IMR-90 (cell line): ENCODE measurements around the gene FHL2. TPM values are rescaled to one million over a fixed set of nuclear protein-coding genes. Genes with fewer than 3 reads are reported as not detected.

Source experiments
- ATAC-seq: fragments of 200-7000 bp; cut with Tn5 transposase; 2 replicates; pipeline ENCODE4 v1.9.1; 2020; ENCODE audit warnings: low read depth, mild to moderate bottlenecking, moderate library complexity
- BruUV-seq: library from RNA; stranded (reverse); fragments of 400-500 nt; replicated peaks from 2 replicates; lab custom pipeline; 2021; lab: Mats Ljungman, UMichigan
- CTCF ChIA-PET: fragments of 300-600 bp; formaldehyde crosslinking; extraction: SDS; loops from one replicate; lab custom pipeline; 2021; ENCODE audit warnings: antibody characterized with exemption; lab: Yijun Ruan, JAX
- POLR2A ChIA-PET: fragments of 300-600 bp; sonication (Branson Sonifier 250); formaldehyde crosslinking; loops from one replicate; lab custom pipeline; 2022; ENCODE audit warnings: antibody characterized with exemption; ENCODE audit not compliant: unreplicated experiment; lab: Charles Lee
- DNase-seq: peaks from one replicate; pipeline ENCODE4 v3.0.0; 2013
- H2AFZ ChIP-seq: replicated peaks from 2 replicates; pipeline ENCODE3; 2013; ENCODE audit warnings: low read length, mild to moderate bottlenecking; ENCODE audit not compliant: poor library complexity
- H2AK5ac ChIP-seq: 2 replicates; pipeline ENCODE4 v1.6.1; 2013; ENCODE audit warnings: low read depth, low read length, inconsistent platforms
- H2AK9ac ChIP-seq: replicated peaks from 2 replicates; pipeline ENCODE3; 2013; ENCODE audit warnings: mild to moderate bottlenecking, low read depth, low read length, moderate library complexity; ENCODE audit not compliant: poor library complexity
- H2BK120ac ChIP-seq: 2 replicates; pipeline ENCODE4 v1.6.1; 2013; ENCODE audit warnings: low read depth, low read length, inconsistent platforms
- H2BK15ac ChIP-seq: 3 replicates; pipeline ENCODE4 v1.6.1; 2013; ENCODE audit warnings: low read depth, low read length, inconsistent platforms
- H2BK20ac ChIP-seq: 2 replicates; pipeline ENCODE4 v1.6.1; 2013; ENCODE audit warnings: low read depth, mild to moderate bottlenecking, inconsistent platforms, low read length, moderate library complexity
- H2BK5ac ChIP-seq: 2 replicates; pipeline ENCODE4 v1.6.1; 2013; ENCODE audit warnings: mild to moderate bottlenecking, low read depth, low read length, inconsistent platforms; ENCODE audit not compliant: poor library complexity, severe bottlenecking
- H3K14ac ChIP-seq: replicated peaks from 2 replicates; pipeline ENCODE4 v1.6.1; 2013; ENCODE audit warnings: low read depth, low read length, inconsistent platforms
- H3K18ac ChIP-seq: 2 replicates; pipeline ENCODE4 v1.6.1; 2013; ENCODE audit warnings: low read depth, low read length, control low read depth
- H3K23ac ChIP-seq: 2 replicates; pipeline ENCODE4 v1.6.1; 2013; ENCODE audit warnings: low read depth, low read length, inconsistent platforms
- H3K27ac ChIP-seq: 2 replicates; pipeline ENCODE4 v1.5.1; 2013; ENCODE audit warnings: mild to moderate bottlenecking, control low read depth, low read length; ENCODE audit not compliant: insufficient read depth
- H3K27me3 ChIP-seq: 2 replicates; pipeline ENCODE4 v1.6.1; 2013; ENCODE audit warnings: low read length; ENCODE audit not compliant: control insufficient read depth, insufficient read depth
- H3K36me3 ChIP-seq: 2 replicates; pipeline ENCODE4 v1.6.1; 2013; ENCODE audit warnings: low read length, mixed read lengths; ENCODE audit not compliant: control insufficient read depth, insufficient read depth
- H3K4ac ChIP-seq: 2 replicates; pipeline ENCODE4 v1.6.1; 2013; ENCODE audit warnings: low read depth, low read length, inconsistent platforms
- H3K4me1 ChIP-seq: 2 replicates; pipeline ENCODE4 v1.6.1; 2013; ENCODE audit warnings: low read length, mixed read lengths; ENCODE audit not compliant: control insufficient read depth, insufficient read depth
- H3K4me2 ChIP-seq: 2 replicates; pipeline ENCODE4 v1.6.1; 2013; ENCODE audit warnings: low read depth, mild to moderate bottlenecking, control low read depth, low read length, moderate library complexity
- H3K4me3 ChIP-seq: 2 replicates; pipeline ENCODE4 v1.5.1; 2013; ENCODE audit warnings: low read depth, mild to moderate bottlenecking, control low read depth, low read length, moderate library complexity; ENCODE audit not compliant: insufficient read depth
- H3K56ac ChIP-seq: 2 replicates; pipeline ENCODE4 v1.6.1; 2013; ENCODE audit warnings: low read length, inconsistent platforms; ENCODE audit not compliant: insufficient read depth; ENCODE audit errors: extremely low read depth
- H3K79me1 ChIP-seq, 2 experiments: 2 replicates each; pipeline ENCODE4 v1.6.1; 2013; ENCODE audit warnings: low read length in 2 of 2, inconsistent platforms in 1 of 2, low read depth in 1 of 2
- H3K9ac ChIP-seq: 2 replicates; pipeline ENCODE4 v1.6.1; 2013; ENCODE audit warnings: low read depth, low read length, control low read depth
- H3K9me1 ChIP-seq: 2 replicates; pipeline ENCODE4 v1.6.1; 2013; ENCODE audit warnings: low read length, inconsistent platforms; ENCODE audit not compliant: insufficient read depth
- H3K9me3 ChIP-seq: 2 replicates; pipeline ENCODE4 v1.6.1; 2013; ENCODE audit warnings: low read length; ENCODE audit not compliant: control insufficient read depth, insufficient read depth
- H4K20me1 ChIP-seq: 2 replicates; pipeline ENCODE4 v1.6.1; 2013; ENCODE audit warnings: low read length, inconsistent platforms; ENCODE audit not compliant: insufficient read depth
- H4K5ac ChIP-seq: 2 replicates; pipeline ENCODE4 v1.6.1; 2013; ENCODE audit warnings: mild to moderate bottlenecking, low read depth, low read length, control low read depth
- H4K8ac ChIP-seq, 2 experiments: 2 replicates each; pipeline ENCODE4 v1.6.1; 2013; ENCODE audit warnings: low read depth in 2 of 2, low read length in 2 of 2, control low read depth in 1 of 2, inconsistent platforms in 1 of 2
- H4K91ac ChIP-seq: 2 replicates; pipeline ENCODE4 v1.6.1; 2013; ENCODE audit warnings: low read depth, low read length, inconsistent platforms; ENCODE audit not compliant: insufficient read depth
- BHLHE40 ChIP-seq: fragments of 150-350 bp; IDR thresholded peaks from 2 replicates; pipeline ENCODE4 v1.6.1; 2016; ENCODE audit warnings: mild to moderate bottlenecking, low read depth, low read length
- CEBPB ChIP-seq: IDR thresholded peaks from 2 replicates; pipeline ENCODE4 v1.6.1; 2012; ENCODE audit warnings: low read depth, low read length, improper control_type of control experiment
- CHD1 ChIP-seq: IDR thresholded peaks from 2 replicates; pipeline ENCODE4 v1.6.1; 2012; ENCODE audit warnings: low read depth, low read length, improper control_type of control experiment
- ELK1 ChIP-seq: fragments of 150-350 bp; IDR thresholded peaks from 2 replicates; pipeline ENCODE4 v1.6.1; 2016; ENCODE audit warnings: low read depth, mild to moderate bottlenecking, low read length, moderate library complexity, borderline replicate concordance
- FOS ChIP-seq: fragments of 150-350 bp; IDR thresholded peaks from 2 replicates; pipeline ENCODE4 v1.6.1; 2016; ENCODE audit warnings: low read depth, low read length
- MAFK ChIP-seq: IDR thresholded peaks from 2 replicates; pipeline ENCODE4 v1.6.1; 2012; ENCODE audit warnings: low read depth, low read length, improper control_type of control experiment
- MXI1 ChIP-seq: IDR thresholded peaks from 2 replicates; pipeline ENCODE4 v1.6.1; 2012; ENCODE audit warnings: low read depth, mild to moderate bottlenecking, low read length, moderate library complexity, borderline replicate concordance
- NFE2L2 ChIP-seq: fragments of 150-350 bp; IDR thresholded peaks from 2 replicates; pipeline ENCODE4 v1.6.1; 2016; ENCODE audit warnings: low read depth, mild to moderate bottlenecking, low read length
- POLR2A ChIP-seq: IDR thresholded peaks from 2 replicates; pipeline ENCODE4 v1.6.1; 2012; ENCODE audit warnings: mild to moderate bottlenecking, low read depth, low read length
- RAD21 ChIP-seq: IDR thresholded peaks from 2 replicates; pipeline ENCODE4 v1.6.1; 2012; ENCODE audit warnings: low read length, improper control_type of control experiment
- RCOR1 ChIP-seq: IDR thresholded peaks from 2 replicates; pipeline ENCODE4 v1.6.1; 2012; ENCODE audit warnings: mild to moderate bottlenecking, low read length, improper control_type of control experiment; ENCODE audit not compliant: insufficient replicate concordance
- RFX5 ChIP-seq: IDR thresholded peaks from 2 replicates; pipeline ENCODE4 v1.8.0; 2012; ENCODE audit warnings: low read depth, mild to moderate bottlenecking, low read length, moderate library complexity
- WGBS, 2 experiments: methylation state at CpG; one replicate each; pipeline versions ENCODE4 v1.1.5 to v1.1.7; 2013; ENCODE audit warnings: missing lambda C conversion rate in 2 of 2; ENCODE audit not compliant: insufficient read length in 1 of 2; ENCODE audit errors: extremely low coverage in 2 of 2; 5-methylcytosine and 5-hydroxymethylcytosine counted together
- dilution Hi-C: fragments of 300-500 bp; cut with HindIII; formaldehyde crosslinking; loops from one replicate; pipeline ENCODE4 v1.14.3; 2018; ENCODE audit warnings: low sequenced_read_pairs; ENCODE audit not compliant: unreplicated experiment
- in situ Hi-C: fragments of 300-500 bp; cut with MboI; formaldehyde crosslinking; loops from 3 replicates; pipeline ENCODE4 v1.14.3; 2019; ENCODE audit warnings: low sequenced_read_pairs, inconsistent platforms, mixed read lengths
- intact Hi-C: fragments of 100-400 bp; cut with micrococcal nuclease; formaldehyde crosslinking; loops from 2 replicates; pipeline ENCODE4 v1.10.0; 2022
- polyA plus RNA-seq, 3 experiments: library from polyadenylated mRNA; depleted of rRNA; stranded (reverse); fragments of >200 nt; gene quantifications; 2 replicates each; pipeline ENCODE4 v1.2.3, GENCODE V29; 2012; ENCODE audit warnings: low replicate concordance in 1 of 3
- total RNA-seq: library from RNA; depleted of rRNA; stranded (reverse); fragments of >200 nt; gene quantifications from 2 replicates; pipeline ENCODE4 v1.2.3, GENCODE V29; 2012
- TF ChIP-seq, protein P1 (sequence below): fragments of 150-350 bp; IDR thresholded peaks from 2 replicates; pipeline ENCODE4 v1.6.1; 2017; ENCODE audit warnings: mild to moderate bottlenecking, antibody characterized with exemption, low read length, low read depth
- TF ChIP-seq, protein P2 (sequence below): conservative IDR thresholded peaks from 2 replicates; pipeline ENCODE4 v1.5.1; 2012; ENCODE audit warnings: mild to moderate bottlenecking, low read depth, low read length, improper control_type of control experiment

The FHL2 gene
- total and polyA plus RNA-seq, 2 of the 4 experiments (the other 2 are of a cell fraction), result 464 to 550 TPM

DNA sequence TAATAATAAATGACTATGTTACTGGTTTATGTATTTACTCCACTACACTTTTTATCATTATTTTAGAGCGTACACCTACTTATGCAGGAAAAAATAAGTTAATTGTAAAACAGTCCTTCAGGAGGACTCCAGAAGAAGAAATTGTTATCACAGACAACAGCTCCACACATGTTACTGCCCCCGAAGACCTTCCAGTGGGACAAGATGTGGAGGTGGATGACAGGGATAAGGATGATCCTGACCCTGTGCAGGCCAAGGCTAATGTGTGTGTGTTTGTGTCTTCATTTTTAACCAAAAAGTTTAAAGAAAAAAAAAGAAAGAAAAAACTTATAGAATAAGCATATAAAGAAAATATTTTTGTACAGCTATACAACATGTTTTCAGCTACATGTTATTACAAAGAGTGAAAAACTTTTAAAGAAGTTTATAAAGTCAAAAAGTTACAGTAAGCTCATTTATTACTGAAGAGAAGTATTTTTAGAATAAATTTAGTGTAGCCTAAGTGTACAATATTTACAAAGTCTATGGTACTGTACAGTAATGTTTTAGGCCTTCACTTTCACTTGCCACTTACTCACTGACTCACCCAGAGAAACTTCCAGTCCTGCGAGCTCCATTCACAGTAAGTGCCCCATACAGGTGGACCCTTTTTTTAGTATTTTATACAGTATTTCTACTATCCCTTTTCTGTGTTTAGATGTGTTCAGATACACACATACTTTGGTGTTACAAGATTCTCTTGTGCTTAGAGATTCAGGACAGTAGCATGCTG, 76.8 kb downstream of the FHL2 start:
- Histone ChIP-seq H2BK20ac (no peak overlapping the region), H3K9me3 (no peaks in the 10 kb centered on the region), H3K27ac (no peak overlapping the region), H3K9ac (no peak overlapping the region), H2BK5ac (no peak overlapping the region), H3K23ac (no peak overlapping the region; the same call in 1 of the 2 replicates), H2AFZ (no peak overlapping the region), H3K56ac (no peak overlapping the region), H3K4me2 (no peak overlapping the region), H4K8ac (no peak overlapping the region), H3K4ac (0 out of 2 replicates have a peak overlapping the region, but pooled peaks have one; percentile 33), H3K14ac (no peak overlapping the region), H4K20me1 (peaks cover 21% of the 10 kb centered on the region; the same call in 1 of the 2 replicates), H3K79me1 (peaks cover 41 to 70% of the 10 kb centered on the region in 2 experiments), H3K18ac (no peak overlapping the region), H4K5ac (no peak overlapping the region), H2BK15ac (no peak overlapping the region), H3K4me3 (no peak overlapping the region), H2BK120ac (no peak overlapping the region), H4K91ac (no peak overlapping the region), H3K4me1 (peaks cover 14% of the 10 kb centered on the region), H3K9me1 (peaks cover 20% of the 10 kb centered on the region), H2AK5ac (no peak overlapping the region), H3K27me3 (no peaks in the 10 kb centered on the region), H3K36me3 (no peaks in the 10 kb centered on the region), H2AK9ac (no peak overlapping the region)
- no CpG with 5 or more reads among the region's 3 CpGs for WGBS, 2 experiments
- intact Hi-C loops (no loop called here), dilution Hi-C loops (no loop called here), in situ Hi-C loops (no loop called here)
- ChIA-PET CTCF (no interaction called here), POLR2A (no interaction called here)
- ATAC-seq (peak; percentile 59), DNase-seq (peak; percentile 52)
- no peak for TF ChIP-seq MAFK
- TF ChIP-seq BHLHE40, result no peak
- no peak for TF ChIP-seq ELK1
- no peak for TF ChIP-seq RCOR1
- no peak for TF ChIP-seq RFX5
- no peak for TF ChIP-seq FOS
- no peak for TF ChIP-seq RAD21
- no peak for TF ChIP-seq POLR2A
- TF ChIP-seq, protein P1, sequence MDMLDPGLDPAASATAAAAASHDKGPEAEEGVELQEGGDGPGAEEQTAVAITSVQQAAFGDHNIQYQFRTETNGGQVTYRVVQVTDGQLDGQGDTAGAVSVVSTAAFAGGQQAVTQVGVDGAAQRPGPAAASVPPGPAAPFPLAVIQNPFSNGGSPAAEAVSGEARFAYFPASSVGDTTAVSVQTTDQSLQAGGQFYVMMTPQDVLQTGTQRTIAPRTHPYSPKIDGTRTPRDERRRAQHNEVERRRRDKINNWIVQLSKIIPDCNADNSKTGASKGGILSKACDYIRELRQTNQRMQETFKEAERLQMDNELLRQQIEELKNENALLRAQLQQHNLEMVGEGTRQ, result no peak
- TF ChIP-seq, protein P2, sequence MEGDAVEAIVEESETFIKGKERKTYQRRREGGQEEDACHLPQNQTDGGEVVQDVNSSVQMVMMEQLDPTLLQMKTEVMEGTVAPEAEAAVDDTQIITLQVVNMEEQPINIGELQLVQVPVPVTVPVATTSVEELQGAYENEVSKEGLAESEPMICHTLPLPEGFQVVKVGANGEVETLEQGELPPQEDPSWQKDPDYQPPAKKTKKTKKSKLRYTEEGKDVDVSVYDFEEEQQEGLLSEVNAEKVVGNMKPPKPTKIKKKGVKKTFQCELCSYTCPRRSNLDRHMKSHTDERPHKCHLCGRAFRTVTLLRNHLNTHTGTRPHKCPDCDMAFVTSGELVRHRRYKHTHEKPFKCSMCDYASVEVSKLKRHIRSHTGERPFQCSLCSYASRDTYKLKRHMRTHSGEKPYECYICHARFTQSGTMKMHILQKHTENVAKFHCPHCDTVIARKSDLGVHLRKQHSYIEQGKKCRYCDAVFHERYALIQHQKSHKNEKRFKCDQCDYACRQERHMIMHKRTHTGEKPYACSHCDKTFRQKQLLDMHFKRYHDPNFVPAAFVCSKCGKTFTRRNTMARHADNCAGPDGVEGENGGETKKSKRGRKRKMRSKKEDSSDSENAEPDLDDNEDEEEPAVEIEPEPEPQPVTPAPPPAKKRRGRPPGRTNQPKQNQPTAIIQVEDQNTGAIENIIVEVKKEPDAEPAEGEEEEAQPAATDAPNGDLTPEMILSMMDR, result no peak
- TF ChIP-seq CEBPB, result no peak
- no peak for TF ChIP-seq MXI1
- no peak for TF ChIP-seq NFE2L2
- TF ChIP-seq CHD1, result no peak
- BruUV-seq, result no TSS peak
